AG04449 (cell line): ENCODE measurements around the gene SMIM43.

Experiments used
- CTCF ChIA-PET: fragments of 350-600 bp; formaldehyde crosslinking; extraction: SDS; loops from one replicate; lab custom pipeline; 2021; ENCODE audit warnings: antibody characterized with exemption; lab: Yijun Ruan, JAX
- POLR2A ChIA-PET: fragments of 400-600, 350-600 bp; formaldehyde crosslinking; extraction: SDS; loops from one replicate; lab custom pipeline; 2020; ENCODE audit warnings: antibody characterized with exemption, inconsistent platforms; lab: Yijun Ruan, JAX
- DNase-seq: peaks from one replicate; pipeline ENCODE4 v3.0.0-alpha.2; 2010; ENCODE audit warnings: low read depth, low spot score
- H3K4me3 ChIP-seq: 2 replicates; pipeline ENCODE4 v1.5.1; 2011; ENCODE audit warnings: low read depth, mild to moderate bottlenecking, control low read depth, low read length
- TF ChIP-seq, protein P1 (sequence below): IDR thresholded peaks from one replicate; pipeline ENCODE4 v1.5.1; 2011; ENCODE audit warnings: mild to moderate bottlenecking, moderate library complexity, low read length, control low read depth, inconsistent platforms; ENCODE audit not compliant: insufficient read depth; ENCODE audit errors: missing control alignments

Gene SMIM43

DNA sequence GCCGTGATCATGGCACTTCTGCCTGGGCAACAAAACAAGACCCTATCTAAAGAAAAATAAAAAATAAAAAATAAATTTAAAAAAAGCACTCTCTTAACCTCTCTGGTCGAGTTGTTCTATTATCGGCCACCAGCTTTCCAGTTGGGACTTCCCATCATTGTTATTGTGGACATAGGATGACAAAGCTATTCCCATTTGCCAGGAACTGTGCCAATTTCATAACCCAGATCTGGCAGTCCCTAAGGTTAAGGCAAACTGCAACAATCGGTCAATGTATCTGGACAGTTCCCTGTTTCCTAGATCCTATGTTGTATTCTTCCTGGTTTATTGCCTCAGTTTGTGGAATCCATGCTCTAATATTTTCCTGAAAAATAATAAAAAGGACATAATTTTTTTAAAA is 50.4 kb downstream of the SMIM43 start:
- CTCF ChIA-PET = interaction anchor here (1.2 to 3.4 kb wide), 3 partner anchors 11 to 27 kb away, joined by 3 to 31 read pairs (median 10); no protein-coding TSS in a partner anchor
- DNase-seq = no peak
- POLR2A ChIA-PET = no interaction called here
- no peak overlapping the region for H3K4me3 ChIP-seq
- TF ChIP-seq, protein P1, sequence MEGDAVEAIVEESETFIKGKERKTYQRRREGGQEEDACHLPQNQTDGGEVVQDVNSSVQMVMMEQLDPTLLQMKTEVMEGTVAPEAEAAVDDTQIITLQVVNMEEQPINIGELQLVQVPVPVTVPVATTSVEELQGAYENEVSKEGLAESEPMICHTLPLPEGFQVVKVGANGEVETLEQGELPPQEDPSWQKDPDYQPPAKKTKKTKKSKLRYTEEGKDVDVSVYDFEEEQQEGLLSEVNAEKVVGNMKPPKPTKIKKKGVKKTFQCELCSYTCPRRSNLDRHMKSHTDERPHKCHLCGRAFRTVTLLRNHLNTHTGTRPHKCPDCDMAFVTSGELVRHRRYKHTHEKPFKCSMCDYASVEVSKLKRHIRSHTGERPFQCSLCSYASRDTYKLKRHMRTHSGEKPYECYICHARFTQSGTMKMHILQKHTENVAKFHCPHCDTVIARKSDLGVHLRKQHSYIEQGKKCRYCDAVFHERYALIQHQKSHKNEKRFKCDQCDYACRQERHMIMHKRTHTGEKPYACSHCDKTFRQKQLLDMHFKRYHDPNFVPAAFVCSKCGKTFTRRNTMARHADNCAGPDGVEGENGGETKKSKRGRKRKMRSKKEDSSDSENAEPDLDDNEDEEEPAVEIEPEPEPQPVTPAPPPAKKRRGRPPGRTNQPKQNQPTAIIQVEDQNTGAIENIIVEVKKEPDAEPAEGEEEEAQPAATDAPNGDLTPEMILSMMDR = no peak

DNA sequence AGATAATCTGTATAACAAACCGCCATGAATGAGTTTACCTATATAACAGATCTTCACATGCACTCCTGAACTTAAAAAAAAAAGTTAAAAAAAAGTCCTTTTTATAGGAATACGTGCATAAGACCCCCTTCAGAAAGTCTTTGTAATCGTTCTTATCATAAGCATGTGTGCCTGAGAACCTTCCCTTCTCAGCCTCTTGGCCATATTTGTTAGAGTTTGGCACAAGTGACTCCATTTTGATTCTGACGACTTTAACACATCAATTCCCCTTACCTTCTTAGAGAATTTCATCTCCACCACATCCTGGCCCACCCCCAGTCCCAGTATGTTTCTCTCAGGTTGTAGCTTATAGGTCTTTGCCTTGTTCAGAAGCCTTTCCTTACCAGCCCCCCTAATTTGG is 52.2 kb downstream of the SMIM43 start:
- POLR2A ChIA-PET = interaction anchor here (2.0 kb wide), 1 partner anchor 16 kb away, joined by 25 read pairs; the partner anchor contains the start of gene ANXA5
- TF ChIP-seq, protein P1 = no peak
- no peak for DNase-seq
- CTCF ChIA-PET = interaction anchor here (0.6 to 2.4 kb wide), 5 partner anchors 9 to 24 kb away, joined by 3 to 10 read pairs (median 3); no protein-coding TSS in a partner anchor
- H3K4me3 ChIP-seq = no peak overlapping the region

DNA sequence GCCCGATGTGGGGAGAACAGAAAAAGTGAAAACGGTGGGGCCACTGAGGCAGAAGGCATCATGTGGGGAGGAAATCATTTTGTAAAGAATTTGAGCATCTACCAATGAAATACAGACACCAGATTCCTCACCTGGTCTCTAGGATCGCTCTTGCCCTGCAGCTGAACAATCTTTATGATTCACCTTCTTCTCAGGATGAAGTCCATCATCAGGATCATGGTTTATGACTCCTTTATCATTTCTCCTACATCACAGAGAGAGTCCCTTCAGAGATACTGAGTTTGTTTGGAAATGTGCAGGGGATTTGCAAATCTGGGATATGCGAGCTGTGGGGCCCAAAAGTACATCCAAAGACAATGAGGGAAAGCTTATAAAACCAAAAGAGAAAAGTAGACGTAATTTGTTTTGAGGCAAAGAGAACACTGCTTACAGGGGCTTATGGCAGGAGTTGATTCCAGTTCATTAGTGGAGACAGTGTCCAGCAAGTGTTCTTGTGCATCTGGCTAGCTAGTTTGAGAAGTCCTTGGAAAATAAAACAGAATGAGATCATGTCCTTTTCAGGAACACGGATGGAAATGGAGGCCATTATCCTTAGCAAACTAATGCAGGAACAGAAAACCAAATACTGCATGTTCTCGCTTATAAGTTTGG is 52.8 kb downstream of the SMIM43 start:
- CTCF ChIA-PET = interaction anchor here (1.0 to 2.4 kb wide), 7 partner anchors 10 to 249 kb away, joined by 3 to 11 read pairs (median 3); no protein-coding TSS in a partner anchor
- TF ChIP-seq, protein P1 = no peak
- POLR2A ChIA-PET = interaction anchor here (2.0 kb wide), 1 partner anchor 16 kb away, joined by 25 read pairs; the partner anchor contains the start of gene ANXA5
- no peak overlapping the region for H3K4me3 ChIP-seq
- no peak for DNase-seq

DNA sequence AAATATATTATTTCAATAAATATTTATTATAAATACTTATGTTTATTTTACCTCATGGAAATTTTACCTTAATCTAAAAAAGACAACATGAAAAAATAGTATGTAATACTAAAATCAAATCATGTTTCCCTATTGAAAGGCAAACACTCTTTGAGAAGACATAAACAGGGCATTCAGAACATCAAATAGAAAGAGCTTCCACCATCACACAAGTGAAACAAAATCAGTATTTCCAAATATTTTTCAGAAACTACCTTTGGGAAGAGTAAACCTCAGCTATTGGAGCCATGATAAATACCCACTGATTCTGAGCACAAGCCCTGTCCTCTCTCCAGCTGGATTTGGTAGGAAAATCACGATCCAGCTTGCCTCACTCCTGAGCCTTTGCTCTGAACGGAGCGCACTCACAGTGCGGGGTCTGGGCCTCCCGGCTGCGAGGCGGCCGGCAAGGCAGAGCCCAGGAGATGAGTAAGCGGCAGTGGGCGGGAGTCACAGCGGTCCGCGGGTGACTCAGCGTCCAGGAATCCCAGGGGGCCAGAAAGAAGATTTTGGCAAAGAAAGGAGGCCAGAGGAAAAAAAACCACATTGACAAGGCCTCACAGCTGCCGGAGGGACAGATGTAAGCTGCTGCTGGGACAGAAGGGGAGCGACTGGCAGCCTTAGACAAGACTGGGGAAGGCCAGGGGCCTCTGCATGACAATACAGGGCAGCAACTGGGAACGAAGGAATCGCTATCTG is 53.5 kb downstream of the SMIM43 start:
- peak overlapping the region; percentile 46 for H3K4me3 ChIP-seq
- ChIA-PET POLR2A (interaction anchor here (0.7 to 2.0 kb wide), 2 partner anchors 15 to 44 kb away, joined by 3 to 25 read pairs; partner anchors contain the start of gene ANXA5), CTCF (interaction anchor here (1.0 to 2.4 kb wide), 7 partner anchors 12 to 249 kb away, joined by 3 to 11 read pairs (median 5); partner anchors contain the start of gene ANXA5)
- DNase-seq = peak; percentile 81
- TF ChIP-seq, protein P1 = no peak

DNA sequence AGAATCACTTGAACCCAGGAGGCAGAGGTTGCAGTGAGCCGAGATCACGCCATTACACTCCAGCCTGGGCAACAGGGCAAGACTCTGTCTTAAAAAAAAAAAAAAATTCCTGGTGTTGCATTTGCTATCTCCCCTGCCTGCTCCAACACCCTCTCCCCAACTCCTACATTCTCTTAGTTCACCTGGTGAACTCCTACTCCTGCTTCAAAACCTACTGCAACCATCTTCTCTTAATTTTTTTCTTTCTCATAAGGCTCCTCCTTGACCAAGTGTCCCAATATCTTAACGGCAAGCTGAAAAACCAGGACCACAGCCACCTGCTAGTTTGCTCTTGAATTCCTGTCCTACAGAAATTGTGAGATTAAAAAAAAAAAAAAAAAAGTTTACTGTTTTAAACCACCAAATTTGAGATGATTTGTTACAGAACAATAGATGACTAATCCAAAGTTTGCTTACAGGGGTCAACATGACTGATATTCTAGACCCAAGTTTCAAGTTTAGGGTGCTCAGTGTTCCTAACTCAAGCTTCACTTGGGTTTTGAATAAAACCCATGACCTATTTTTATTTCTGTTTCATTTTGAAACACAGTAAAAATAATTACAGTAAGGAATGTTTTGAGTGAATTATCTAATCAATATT is 55.1 kb downstream of the SMIM43 start:
- POLR2A ChIA-PET = no interaction called here

More for the DNA sequence above, 55.1 kb downstream of the SMIM43 start:
- no peak overlapping the region for H3K4me3 ChIP-seq
- DNase-seq = no peak
- CTCF ChIA-PET = interaction anchor here (1.5 to 2.4 kb wide), 3 partner anchors 13 to 27 kb away, joined by 3 to 11 read pairs (median 6); partner anchors contain the start of gene ANXA5
- TF ChIP-seq, protein P1 = no peak
